ENCODE measurements around the gene KIAA0319L.

KIAA0319L gene

GRCh38 chr1:35539073-35539823 is 18.0 kb downstream of the KIAA0319L start:
- no peak for DNase-seq (ENCODE audit: low read depth in 2 of 2, low spot score in 1 of 2)

GRCh38 chr1:35537806-35538205 is 19.4 kb downstream of the KIAA0319L start:
- DNase-seq (ENCODE audit: low read depth in 2 of 2, low spot score in 1 of 2): no peak

- DNase-seq (ENCODE audit: low read depth in 2 of 2, low spot score in 1 of 2): no peak
Observed at GRCh38 chr1:35536556-35537162, 20.5 kb downstream of the KIAA0319L start.

GRCh38 chr1:35535243-35535642 is 22.0 kb downstream of the KIAA0319L start:
- DNase-seq (ENCODE audit: low read depth in 2 of 2, low spot score in 1 of 2): no peak

- DNase-seq (ENCODE audit: low read depth in 2 of 2, low spot score in 1 of 2): no peak
Observed at GRCh38 chr1:35533586-35533985, 23.6 kb downstream of the KIAA0319L start.

GRCh38 chr1:35532497-35533223 is 24.5 kb downstream of the KIAA0319L start:
- no peak for DNase-seq (ENCODE audit: low read depth in 2 of 2, low spot score in 1 of 2)

GRCh38 chr1:35531368-35531767 is 25.8 kb downstream of the KIAA0319L start:
- DNase-seq (ENCODE audit: low read depth in 2 of 2, low spot score in 1 of 2): no peak

- no peak for DNase-seq (ENCODE audit: low read depth in 2 of 2, low spot score in 1 of 2)
Observed at GRCh38 chr1:35530946-35531345, 26.3 kb downstream of the KIAA0319L start.

- DNase-seq (ENCODE audit: low read depth in 2 of 2, low spot score in 1 of 2): no peak
Observed at GRCh38 chr1:35530168-35530567, 27.0 kb downstream of the KIAA0319L start.

GRCh38 chr1:35524106-35524505 is 33.1 kb downstream of the KIAA0319L start:
- DNase-seq (ENCODE audit: low read depth in 2 of 2, low spot score in 1 of 2): no peak

- DNase-seq (ENCODE audit: low read depth in 2 of 2, low spot score in 1 of 2): no peak
Observed at GRCh38 chr1:35519432-35519831, 37.8 kb downstream of the KIAA0319L start.

- no peak for DNase-seq (ENCODE audit: low read depth in 2 of 2, low spot score in 1 of 2)
Observed at GRCh38 chr1:35518183-35518582, 39.0 kb downstream of the KIAA0319L start.

- DNase-seq (ENCODE audit: low read depth in 2 of 2, low spot score in 1 of 2): no peak
Observed at GRCh38 chr1:35511305-35511704, 45.9 kb downstream of the KIAA0319L start.

GRCh38 chr1:35509558-35509957 is 47.6 kb downstream of the KIAA0319L start:
- DNase-seq (ENCODE audit: low read depth in 2 of 2, low spot score in 1 of 2): no peak

GRCh38 chr1:35507947-35508346 is 49.3 kb downstream of the KIAA0319L start:
- no peak for DNase-seq (ENCODE audit: low read depth in 2 of 2, low spot score in 1 of 2)

- no peak for DNase-seq (ENCODE audit: low read depth in 2 of 2, low spot score in 1 of 2)
Observed at GRCh38 chr1:35506960-35507912, 50.0 kb downstream of the KIAA0319L start.

- DNase-seq (ENCODE audit: low read depth in 2 of 2, low spot score in 1 of 2): no peak
Observed at GRCh38 chr1:35505911-35506798, 51.0 kb downstream of the KIAA0319L start.

- DNase-seq (ENCODE audit: low read depth in 2 of 2, low spot score in 1 of 2): no peak
Observed at GRCh38 chr1:35502242-35502641, 55.0 kb downstream of the KIAA0319L start.

- no peak for DNase-seq (ENCODE audit: low read depth in 2 of 2, low spot score in 1 of 2)
Observed at GRCh38 chr1:35500439-35500838, 56.8 kb downstream of the KIAA0319L start.

GRCh38 chr1:35499652-35500176 is 57.5 kb downstream of the KIAA0319L start:
- no peak for DNase-seq (ENCODE audit: low read depth in 2 of 2, low spot score in 1 of 2)

Data from stimulated activated CD8-positive, alpha-beta memory T cell treated with anti-CD3 and anti-CD28 coated beads, Interleukin-4, amount 100 ng/mL, for 4 hours (primary cell).